GM12872 (cell line): ENCODE measurements around the gene SUPT5H.

ENCODE experiments used
- CTCF ChIP-seq: IDR thresholded peaks from 3 replicates; pipeline ENCODE4 v1.5.1; 2011; ENCODE audit warnings: low read depth, mild to moderate bottlenecking, low read length, moderate library complexity; ENCODE audit not compliant: insufficient read depth

The SUPT5H gene

GRCh38 chr19:39498798-39499642, 53.6 kb downstream of the SUPT5H start, which contains the start of gene DLL3:
TSS of gene DLL3 (plus strand) at chr19:39498947. CDS start at chr19:39498975, 28 bp downstream.
- TF ChIP-seq CTCF: no peak

GRCh38 chr19:39499932-39500331, 54.5 kb downstream of the SUPT5H start:
- no peak for TF ChIP-seq CTCF

DNA sequence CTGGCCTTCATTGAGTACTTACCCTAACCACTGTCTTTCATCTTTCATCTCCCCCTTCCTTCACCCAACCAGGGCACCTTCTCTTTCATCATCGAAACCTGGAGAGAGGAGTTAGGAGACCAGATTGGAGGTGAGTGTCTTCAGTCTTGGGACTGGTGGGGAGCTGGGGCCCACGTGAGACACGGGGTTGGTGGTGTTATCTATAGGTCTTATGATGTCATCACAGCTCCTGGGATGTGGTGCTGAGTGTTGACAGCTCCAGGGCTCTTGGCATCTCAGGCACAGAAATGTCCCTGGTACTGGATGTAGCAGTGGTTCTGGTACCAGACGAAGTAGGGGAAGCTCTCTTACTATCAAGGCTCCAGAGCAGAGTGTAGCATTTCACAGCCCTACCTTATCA, 55.2 kb downstream of the SUPT5H start:
- TF ChIP-seq CTCF: no peak

GRCh38 chr19:39501340-39501739, 56.0 kb downstream of the SUPT5H start:
- TF ChIP-seq CTCF: no peak

DNA sequence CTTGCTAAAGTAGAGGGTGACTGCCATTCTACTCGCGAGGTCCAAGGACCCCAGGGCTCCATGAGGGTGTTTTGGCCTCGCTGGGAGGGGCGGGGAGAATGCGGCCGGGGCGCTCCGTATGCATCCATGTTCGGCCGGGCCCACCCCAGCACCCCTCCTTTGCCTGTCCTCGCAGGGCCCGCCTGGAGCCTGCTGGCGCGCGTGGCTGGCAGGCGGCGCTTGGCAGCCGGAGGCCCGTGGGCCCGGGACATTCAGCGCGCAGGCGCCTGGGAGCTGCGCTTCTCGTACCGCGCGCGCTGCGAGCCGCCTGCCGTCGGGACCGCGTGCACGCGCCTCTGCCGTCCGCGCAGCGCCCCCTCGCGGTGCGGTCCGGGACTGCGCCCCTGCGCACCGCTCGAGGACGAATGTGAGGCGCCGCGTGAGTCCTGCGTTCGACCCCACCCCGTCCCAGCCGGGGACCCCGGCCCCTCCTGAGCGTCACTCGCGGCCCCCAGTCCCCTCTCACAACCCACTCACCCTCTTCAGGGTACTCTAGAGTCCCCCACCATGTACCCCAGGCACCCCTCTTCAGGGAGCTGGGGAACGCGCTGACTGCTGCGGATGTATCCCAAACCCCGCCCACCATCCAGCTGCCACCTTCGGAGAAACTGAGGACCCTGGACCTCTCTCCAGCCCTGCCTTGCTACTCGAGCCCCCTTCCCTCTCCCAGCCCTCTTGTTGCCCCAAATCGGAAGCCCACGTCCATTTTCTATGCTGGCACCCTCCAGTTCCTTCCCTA, 57.4 kb downstream of the SUPT5H start:
- TF ChIP-seq CTCF: peak; percentile 88

GRCh38 chr19:39506598-39506943, 61.2 kb downstream of the SUPT5H start:
- no peak for TF ChIP-seq CTCF

DNA sequence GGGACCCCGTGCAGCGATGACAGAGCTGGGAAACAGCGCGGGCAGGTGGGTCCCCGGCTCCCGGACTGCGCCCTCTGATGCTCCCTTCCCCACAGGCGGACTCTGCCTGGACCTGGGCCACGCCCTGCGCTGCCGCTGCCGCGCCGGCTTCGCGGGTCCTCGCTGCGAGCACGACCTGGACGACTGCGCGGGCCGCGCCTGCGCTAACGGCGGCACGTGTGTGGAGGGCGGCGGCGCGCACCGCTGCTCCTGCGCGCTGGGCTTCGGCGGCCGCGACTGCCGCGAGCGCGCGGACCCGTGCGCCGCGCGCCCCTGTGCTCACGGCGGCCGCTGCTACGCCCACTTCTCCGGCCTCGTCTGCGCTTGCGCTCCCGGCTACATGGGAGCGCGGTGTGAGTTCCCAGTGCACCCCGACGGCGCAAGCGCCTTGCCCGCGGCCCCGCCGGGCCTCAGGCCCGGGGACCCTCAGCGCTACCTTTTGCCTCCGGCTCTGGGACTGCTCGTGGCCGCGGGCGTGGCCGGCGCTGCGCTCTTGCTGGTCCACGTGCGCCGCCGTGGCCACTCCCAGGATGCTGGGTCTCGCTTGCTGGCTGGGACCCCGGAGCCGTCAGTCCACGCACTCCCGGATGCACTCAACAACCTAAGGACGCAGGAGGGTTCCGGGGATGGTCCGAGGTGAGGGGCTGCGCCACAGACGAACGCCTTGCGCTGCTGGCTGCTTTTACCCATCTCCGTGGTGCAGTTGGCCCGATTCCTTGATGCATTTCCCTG, 61.7 kb downstream of the SUPT5H start:
- TF ChIP-seq CTCF: no peak
